Kidney (tissue), 14 donors: ENCODE measurements around the gene GKN1. TPM values are rescaled to one million over a fixed set of nuclear protein-coding genes. Genes with fewer than 3 reads are reported as not detected.

ENCODE experiments used
- DNase-seq, 5 donors: peaks; one replicate each; pipeline ENCODE4 v3.0.0-alpha.2; 2013 to 2020
- FAIRE-seq: peaks from 2 replicates; lab custom pipeline; 2012; peaks lifted over from hg19 to GRCh38; lab: Jason Lieb, UNC
- H3K27ac ChIP-seq, 2 donors: one replicate each; pipeline ENCODE4 v1.7.0; 2013; ENCODE audit warnings: low read depth in 2 of 2, low read length in 2 of 2, inconsistent platforms in 1 of 2
- H3K27me3 ChIP-seq: one replicate; pipeline ENCODE4 v1.7.1; 2013; ENCODE audit warnings: low read length, inconsistent platforms; ENCODE audit not compliant: control insufficient read depth, insufficient read depth
- H3K36me3 ChIP-seq, 3 donors: one replicate each; pipeline versions ENCODE4 v1.7.0 to v1.7.1; 2013; ENCODE audit warnings: low read length in 3 of 3, control low read depth in 1 of 3, inconsistent platforms in 1 of 3; ENCODE audit not compliant: insufficient read depth in 3 of 3, control insufficient read depth in 2 of 3
- H3K4me1 ChIP-seq, 3 donors: one replicate each; pipeline versions ENCODE4 v1.7.0 to v1.7.1; 2013; ENCODE audit warnings: low read length in 3 of 3, inconsistent platforms in 1 of 3, low read depth in 1 of 3; ENCODE audit not compliant: control insufficient read depth in 2 of 3, insufficient read depth in 2 of 3
- H3K4me3 ChIP-seq, 3 donors: one replicate each; pipeline versions ENCODE4 v1.7.0 to v1.8.1; 2013; ENCODE audit warnings: low read length in 3 of 3, control low read depth in 1 of 3, inconsistent platforms in 1 of 3
- H3K9ac ChIP-seq, 3 donors: one replicate each; pipeline versions ENCODE4 v1.7.0 to v1.7.1; 2013; ENCODE audit warnings: low read length in 3 of 3, control low read depth in 1 of 3, inconsistent platforms in 1 of 3
- H3K9me3 ChIP-seq, 3 donors: one replicate each; pipeline versions ENCODE4 v1.7.0 to v1.7.1; 2013; ENCODE audit warnings: low read length in 3 of 3, control low read depth in 1 of 3, inconsistent platforms in 1 of 3; ENCODE audit not compliant: control insufficient read depth in 2 of 3, insufficient read depth in 1 of 3
- CTCF ChIP-seq: IDR thresholded peaks from 3 replicates; pipeline ENCODE4 v1.5.1; 2012; ENCODE audit warnings: mild to moderate bottlenecking, moderate library complexity, borderline replicate concordance; ENCODE audit not compliant: insufficient read depth; ENCODE audit errors: extremely low read depth
- intact Hi-C: fragments of 100-400 bp; cut with DNase I; formaldehyde crosslinking; loops from one replicate; pipeline ENCODE4 v1.11.1; 2022
- polyA plus RNA-seq: library from polyadenylated mRNA; stranded (reverse); fragments of 350-450 nt; fragmentation: Illumina TruSeq; extraction: RNeasy Lipid Tissue Mini Kit (QIAGEN cat#74804); gene quantifications from one replicate; pipeline ENCODE4 v1.2.3, GENCODE V29; 2014; ENCODE audit warnings: low read depth, low replicate concordance; ENCODE audit not compliant: insufficient read depth
- total RNA-seq: library from RNA; stranded (reverse); fragmentation: NEBNext Ultra II Directional; extraction: Animal tissue kit (Norgen Biotek cat#: 25700); gene quantifications from one replicate; pipeline ENCODE4 v1.2.1, GENCODE V29; 2021
- donor health status: control.
- donor health status: control.
- donor health status: control.
- donor health status: control.
- donor health status: control.
- donor health status: DM: yes; HTN: yes; CAD: no.
- donor health status: Normal renal cell carcinoma (clear cell type).

The GKN1 gene
- total and polyA plus RNA-seq, 2 donors from 2014 or later = not detected

- FAIRE-seq (no peak), DNase-seq (no peak)
- no peak for TF ChIP-seq CTCF
- intact Hi-C loops = no loop called here
- Histone ChIP-seq H3K4me1 (no peaks in the 10 kb centered on the region), H3K27me3 (no peaks in the 10 kb centered on the region), H3K36me3 (no peaks in the 10 kb centered on the region), H3K9me3 (no peaks in the 10 kb centered on the region), H3K4me3 (no peak overlapping the region), H3K9ac (no peak overlapping the region), H3K27ac (no peak overlapping the region)
These were observed 3.7 kb downstream of the GKN1 start for GRCh38 chr2:68978098-68978497.

- H3K4me3 ChIP-seq = no peak overlapping the region
- H3K27ac ChIP-seq = no peak overlapping the region
- no peak for TF ChIP-seq CTCF
- no peaks in the 10 kb centered on the region for H3K27me3 ChIP-seq
- no peaks in the 10 kb centered on the region for H3K36me3 ChIP-seq
- H3K9ac ChIP-seq = no peak overlapping the region
- no peaks in the 10 kb centered on the region for H3K9me3 ChIP-seq
- no peak for DNase-seq
- intact Hi-C loops = no loop called here
- no peaks in the 10 kb centered on the region for H3K4me1 ChIP-seq
- no peak for FAIRE-seq
These were observed 6.5 kb downstream of the GKN1 start for GRCh38 chr2:68980956-68981355.

- no peaks in the 10 kb centered on the region for H3K36me3 ChIP-seq
- DNase-seq = no peak
- H3K9ac ChIP-seq = no peak overlapping the region
- no peaks in the 10 kb centered on the region for H3K9me3 ChIP-seq
- no peak overlapping the region for H3K4me3 ChIP-seq
- TF ChIP-seq CTCF = no peak
- H3K27ac ChIP-seq = no peak overlapping the region
- H3K4me1 ChIP-seq = no peaks in the 10 kb centered on the region
- FAIRE-seq = no peak
- intact Hi-C loops = no loop called here
- H3K27me3 ChIP-seq = no peaks in the 10 kb centered on the region
These were observed 12.6 kb downstream of the GKN1 start for GRCh38 chr2:68987021-68987503.

GRCh38 chr2:68989035-68989434 lies 14.6 kb downstream of the GKN1 start:
- no peaks in the 10 kb centered on the region for H3K9me3 ChIP-seq
- TF ChIP-seq CTCF = no peak
- no peak for DNase-seq
- H3K9ac ChIP-seq = no peak overlapping the region
- H3K4me3 ChIP-seq = no peak overlapping the region
- intact Hi-C loops = no loop called here
- H3K27ac ChIP-seq = no peak overlapping the region
- no peak for FAIRE-seq
- no peaks in the 10 kb centered on the region for H3K27me3 ChIP-seq
- no peaks in the 10 kb centered on the region for H3K4me1 ChIP-seq
- no peaks in the 10 kb centered on the region for H3K36me3 ChIP-seq
